ENCODE data around the gene AMACR. TPM values are rescaled to one million over a fixed set of nuclear protein-coding genes. Genes with fewer than 3 reads are reported as not detected.

The AMACR gene
- total and polyA plus RNA-seq, 2 donors (not counting 3 experiments of a cell fraction or from before 2014, with no cell fraction given) = 6.7 to 8.7 TPM

GRCh38 chr5:33973271-33973670, 34.6 kb downstream of the AMACR start:
- intact Hi-C loops (cut with micrococcal nuclease) (no loop called here), dilution Hi-C loops (cut with MboI; ENCODE audit: extremely low pct_ligation_motif_present, low sequenced_read_pairs) (no loop called here)
- Histone ChIP-seq H3K4me3 (replicated peaks in 1 of 3; ENCODE audit: insufficient read depth in 1 of 3, low read depth in 1 of 3, low read length in 3 of 3) (no peak overlapping the region), H3K9ac (replicated peaks; ENCODE audit: extremely low read depth, insufficient read depth, low read length) (no peak overlapping the region), H4K20me1 (replicated peaks; ENCODE audit: control insufficient read depth, extremely low read depth, insufficient read depth, low read length) (no peaks in the 10 kb centered on the region), H3K79me2 (ENCODE audit: control insufficient read depth, insufficient read depth, low read length) (no peaks in the 10 kb centered on the region), H3K4me1 (ENCODE audit: control insufficient read depth, extremely low read depth, insufficient read depth, low read length) (no peaks in the 10 kb centered on the region), H3K9me3 (replicated peaks; ENCODE audit: control insufficient read depth, insufficient read depth, low read length) (no peaks in the 10 kb centered on the region), H2AFZ (ENCODE audit: low read depth, low read length) (no peak overlapping the region), H3K36me3 (ENCODE audit: control insufficient read depth in 2 of 2, extremely low read depth in 1 of 2, insufficient read depth in 2 of 2, low read length in 2 of 2) (no peaks in the 10 kb centered on the region), H3K4me2 (ENCODE audit: insufficient read depth, low read length) (no peak overlapping the region), H3K9me1 (replicated peaks; ENCODE audit: control insufficient read depth, extremely low read depth, insufficient read depth, low read length) (no peaks in the 10 kb centered on the region), H3K27me3 (ENCODE audit: control insufficient read depth in 2 of 2, insufficient read depth in 2 of 2, low read length in 2 of 2) (peaks cover 5 to 11% of the 10 kb centered on the region in 2 experiments), H3K27ac (ENCODE audit: insufficient read depth, low read depth, low read length) (no peak overlapping the region)
- FAIRE-seq = no peak
- ChIA-PET CTCF (interaction anchor here (1.3 kb wide), 1 partner anchor 537 kb away, joined by 3 read pairs; no protein-coding TSS in a partner anchor), POLR2A (no interaction called here)
- no peak for DNase-seq (ENCODE audit: low read depth, low spot score)
- TF ChIP-seq GATA2 (IDR thresholded peaks at IDR 0.05; ENCODE audit: insufficient read depth, insufficient read length, low read depth, low read length) (no peak), POLR2AphosphoS5 (IDR thresholded peaks at IDR 0.05; ENCODE audit: insufficient read depth, low read depth, low read length) (no peak), MYC (IDR thresholded peaks at IDR 0.05; ENCODE audit: low read depth, low read length) (no peak), FOS (IDR thresholded peaks at IDR 0.05; ENCODE audit: borderline replicate concordance, insufficient read depth, low read length) (no peak), EZH2 (IDR thresholded peaks at IDR 0.05; ENCODE audit: borderline replicate concordance, low read depth, low read length, severe bottlenecking) (no peak), MAX (IDR thresholded peaks at IDR 0.05; ENCODE audit: insufficient read depth, insufficient read length) (no peak), POLR2A (IDR thresholded peaks at IDR 0.05; ENCODE audit: low read depth, low read length) (no peak), CTCF (IDR thresholded peaks at IDR 0.05; ENCODE audit: extremely low read depth in 1 of 2, insufficient read depth in 1 of 2, low read depth in 1 of 2, low read length in 2 of 2) (no peak), JUN (IDR thresholded peaks at IDR 0.05; ENCODE audit: borderline replicate concordance, insufficient read depth, insufficient read length, low read depth) (no peak)
- BruUV-seq (replicated peaks) = no TSS peak
